ENCODE results near the gene MCCC1.

Gene MCCC1

DNA sequence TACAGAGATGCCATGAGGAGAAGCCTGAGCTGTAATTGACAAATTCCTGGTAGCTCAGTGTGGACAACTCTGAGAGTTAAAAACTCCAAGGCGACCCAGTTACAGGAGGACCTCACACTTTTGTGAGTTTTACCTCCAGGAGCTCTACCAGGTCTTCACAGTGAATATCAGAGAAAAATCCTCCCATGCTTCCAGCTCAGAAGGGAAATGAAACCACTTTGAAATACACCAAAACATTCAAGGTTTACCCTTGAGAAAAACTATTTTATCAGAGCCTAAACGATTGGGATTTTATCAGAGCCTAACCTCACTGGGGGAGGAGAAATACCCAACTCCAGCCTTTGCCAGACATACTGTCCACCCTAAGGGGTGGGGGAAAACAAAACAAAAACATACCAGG lies 52.4 kb downstream of the MCCC1 start:
- H3K9me3 ChIP-seq (ENCODE audit: insufficient read depth, low read depth, low read length) = no peaks in the 10 kb centered on the region
- H3K9me2 ChIP-seq (replicated peaks; ENCODE audit: low read depth, low read length) = no peaks in the 10 kb centered on the region
- no peaks in the 10 kb centered on the region for H3K4me1 ChIP-seq (ENCODE audit: insufficient read depth, low read length, poor library complexity, severe bottlenecking)
- H3K4me3 ChIP-seq (ENCODE audit: low read length, poor library complexity, severe bottlenecking) = no peak overlapping the region
- no peak for TF ChIP-seq EZH2phosphoT487 (IDR thresholded peaks at IDR 0.05; ENCODE audit: borderline replicate concordance)
- TF ChIP-seq, protein P1, sequence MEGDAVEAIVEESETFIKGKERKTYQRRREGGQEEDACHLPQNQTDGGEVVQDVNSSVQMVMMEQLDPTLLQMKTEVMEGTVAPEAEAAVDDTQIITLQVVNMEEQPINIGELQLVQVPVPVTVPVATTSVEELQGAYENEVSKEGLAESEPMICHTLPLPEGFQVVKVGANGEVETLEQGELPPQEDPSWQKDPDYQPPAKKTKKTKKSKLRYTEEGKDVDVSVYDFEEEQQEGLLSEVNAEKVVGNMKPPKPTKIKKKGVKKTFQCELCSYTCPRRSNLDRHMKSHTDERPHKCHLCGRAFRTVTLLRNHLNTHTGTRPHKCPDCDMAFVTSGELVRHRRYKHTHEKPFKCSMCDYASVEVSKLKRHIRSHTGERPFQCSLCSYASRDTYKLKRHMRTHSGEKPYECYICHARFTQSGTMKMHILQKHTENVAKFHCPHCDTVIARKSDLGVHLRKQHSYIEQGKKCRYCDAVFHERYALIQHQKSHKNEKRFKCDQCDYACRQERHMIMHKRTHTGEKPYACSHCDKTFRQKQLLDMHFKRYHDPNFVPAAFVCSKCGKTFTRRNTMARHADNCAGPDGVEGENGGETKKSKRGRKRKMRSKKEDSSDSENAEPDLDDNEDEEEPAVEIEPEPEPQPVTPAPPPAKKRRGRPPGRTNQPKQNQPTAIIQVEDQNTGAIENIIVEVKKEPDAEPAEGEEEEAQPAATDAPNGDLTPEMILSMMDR (conservative IDR thresholded peaks at IDR 0.05; ENCODE audit: low read length) = no peak
- no peaks in the 10 kb centered on the region for H4K20me1 ChIP-seq (ENCODE audit: insufficient read depth, low read length, poor library complexity, severe bottlenecking)
- no peaks in the 10 kb centered on the region for H3K27me3 ChIP-seq (ENCODE audit: insufficient read depth, low read length, poor library complexity, severe bottlenecking)
- peaks cover 68% of the 10 kb centered on the region for H3K36me3 ChIP-seq (ENCODE audit: insufficient read depth, low read length)
- H2AFZ ChIP-seq (ENCODE audit: low read length) = no peak overlapping the region
- no peaks in the 10 kb centered on the region; the same call in 1 of the 2 replicates for H3K79me2 ChIP-seq (ENCODE audit: insufficient read depth, low read length)
- H3K4me2 ChIP-seq (ENCODE audit: low read depth, low read length, poor library complexity, severe bottlenecking) = no peak overlapping the region
- no peak overlapping the region for H3K9ac ChIP-seq (ENCODE audit: low read depth, low read length, poor library complexity, severe bottlenecking)
- H3F3A ChIP-seq (ENCODE audit: low read depth) = no peaks in the 10 kb centered on the region

DNA sequence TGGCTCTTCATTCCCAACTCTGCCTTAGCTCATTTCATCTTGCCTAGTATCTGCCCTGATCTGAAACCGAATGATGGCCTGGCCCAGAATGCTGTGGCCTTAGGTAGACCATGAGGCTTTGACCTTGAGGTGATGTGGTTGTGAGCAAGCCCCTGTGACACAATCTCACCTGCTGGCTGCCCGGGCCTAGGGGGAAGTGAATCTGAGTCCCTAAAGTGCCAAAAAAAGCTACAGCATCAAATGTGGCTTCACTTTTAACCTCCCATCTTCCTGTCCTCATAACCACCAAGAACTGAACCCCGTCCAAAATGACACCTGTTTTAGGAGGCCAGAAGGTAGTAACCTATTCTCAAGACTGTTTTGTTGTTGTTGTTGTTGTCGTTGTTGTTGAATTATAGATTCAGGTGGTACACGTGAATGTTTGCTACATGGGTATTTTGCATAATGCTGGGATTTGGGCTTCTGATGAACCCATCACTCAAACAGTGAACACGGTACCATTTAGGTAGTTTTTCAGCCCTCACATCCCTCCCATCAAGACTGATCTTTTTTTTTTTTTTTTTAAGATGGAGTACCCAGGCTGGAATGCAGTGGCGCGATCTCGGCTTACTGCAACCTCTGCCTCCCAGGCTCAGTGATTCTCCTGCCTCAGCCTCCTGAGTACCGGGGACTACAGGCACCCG lies 54.6 kb downstream of the MCCC1 start:
- Histone ChIP-seq H3K9me2 (replicated peaks; ENCODE audit: low read depth, low read length) (no peaks in the 10 kb centered on the region), H3K4me3 (ENCODE audit: low read length, poor library complexity, severe bottlenecking) (no peak overlapping the region), H4K20me1 (ENCODE audit: insufficient read depth, low read length, poor library complexity, severe bottlenecking) (no peaks in the 10 kb centered on the region), H3F3A (ENCODE audit: low read depth) (no peaks in the 10 kb centered on the region), H3K9ac (ENCODE audit: low read depth, low read length, poor library complexity, severe bottlenecking) (no peak overlapping the region), H3K4me1 (ENCODE audit: insufficient read depth, low read length, poor library complexity, severe bottlenecking) (no peaks in the 10 kb centered on the region), H3K36me3 (ENCODE audit: insufficient read depth, low read length) (peaks cover 62% of the 10 kb centered on the region; the same call in 1 of the 2 replicates), H3K4me2 (ENCODE audit: low read depth, low read length, poor library complexity, severe bottlenecking) (no peak overlapping the region), H3K79me2 (ENCODE audit: insufficient read depth, low read length) (no peaks in the 10 kb centered on the region; the same call in 1 of the 2 replicates), H3K9me3 (ENCODE audit: insufficient read depth, low read depth, low read length) (no peaks in the 10 kb centered on the region), H2AFZ (ENCODE audit: low read length) (no peak overlapping the region), H3K27me3 (ENCODE audit: insufficient read depth, low read length, poor library complexity, severe bottlenecking) (no peaks in the 10 kb centered on the region)
- TF ChIP-seq EZH2phosphoT487 (IDR thresholded peaks at IDR 0.05; ENCODE audit: borderline replicate concordance) = no peak
- TF ChIP-seq, protein P1 (conservative IDR thresholded peaks at IDR 0.05; ENCODE audit: low read length) = no peak

DNA sequence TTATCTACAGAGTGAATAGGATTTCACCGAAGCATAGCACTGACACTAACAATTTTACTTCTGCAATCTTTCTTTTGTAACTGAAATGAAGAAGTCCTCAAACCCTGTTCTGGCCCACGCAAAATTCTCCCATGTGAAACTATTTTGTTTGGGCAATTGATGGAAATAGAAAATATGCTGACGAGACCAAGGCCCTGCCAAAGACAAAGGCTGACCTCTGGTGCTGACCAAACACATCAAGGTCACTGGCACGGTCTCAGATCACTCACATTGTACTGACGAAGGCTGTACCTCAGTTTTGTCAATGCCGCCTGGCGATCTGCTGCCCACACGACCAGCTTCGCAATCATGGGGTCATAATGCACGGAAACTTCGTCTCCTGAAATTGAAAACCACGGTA lies 60.5 kb downstream of the MCCC1 start:
- Histone ChIP-seq H3K4me2 (ENCODE audit: low read depth, low read length, poor library complexity, severe bottlenecking) (no peak overlapping the region), H3K79me2 (ENCODE audit: insufficient read depth, low read length) (no peaks in the 10 kb centered on the region), H2AFZ (ENCODE audit: low read length) (no peak overlapping the region), H3K27me3 (ENCODE audit: insufficient read depth, low read length, poor library complexity, severe bottlenecking) (no peaks in the 10 kb centered on the region), H4K20me1 (ENCODE audit: insufficient read depth, low read length, poor library complexity, severe bottlenecking) (no peaks in the 10 kb centered on the region), H3K4me1 (ENCODE audit: insufficient read depth, low read length, poor library complexity, severe bottlenecking) (no peaks in the 10 kb centered on the region), H3K9me3 (ENCODE audit: insufficient read depth, low read depth, low read length) (no peaks in the 10 kb centered on the region), H3K36me3 (ENCODE audit: insufficient read depth, low read length) (peaks cover 56% of the 10 kb centered on the region; the same call in 1 of the 2 replicates), H3K4me3 (ENCODE audit: low read length, poor library complexity, severe bottlenecking) (no peak overlapping the region), H3K9ac (ENCODE audit: low read depth, low read length, poor library complexity, severe bottlenecking) (no peak overlapping the region), H3F3A (ENCODE audit: low read depth) (no peaks in the 10 kb centered on the region), H3K9me2 (replicated peaks; ENCODE audit: low read depth, low read length) (no peaks in the 10 kb centered on the region)
- TF ChIP-seq EZH2phosphoT487 (IDR thresholded peaks at IDR 0.05; ENCODE audit: borderline replicate concordance) = no peak
- TF ChIP-seq, protein P1 (conservative IDR thresholded peaks at IDR 0.05; ENCODE audit: low read length) = no peak
